ELR (cell line): ENCODE measurements around the gene TBX15.
"Not testable (repeated sequence)": the region's sequence is repeated elsewhere in the genome, so short reads cannot be mapped to it uniquely, and the experiment has no call there.

ENCODE experiments used
- DNase-seq: peaks from one replicate; pipeline ENCODE4 v3.0.0-alpha.2; 2015; ENCODE audit warnings: low read depth

The TBX15 gene

GRCh38 chr1:118958937-118959631 is 29.1 kb downstream of the TBX15 start:
- no peak for DNase-seq

DNA sequence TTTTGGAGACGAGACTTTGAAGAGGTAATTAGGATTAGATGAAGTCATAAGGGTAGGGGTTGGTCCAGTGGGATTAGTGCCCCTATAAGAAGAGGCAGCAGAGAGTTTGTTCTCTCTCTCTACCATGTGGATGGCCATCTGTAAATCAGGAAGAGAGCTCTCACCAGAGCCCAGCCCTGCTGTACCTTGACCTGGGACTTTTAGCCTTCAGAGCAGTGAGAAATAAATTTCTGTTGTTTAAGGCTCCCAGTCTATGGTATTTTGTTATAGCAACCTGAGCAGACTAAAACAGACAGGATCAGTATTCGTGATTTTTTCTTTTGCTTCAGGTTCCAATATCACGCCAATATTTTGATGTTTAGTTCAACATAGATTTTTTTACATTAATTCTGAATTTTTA is 30.0 kb downstream of the TBX15 start:
- no peak for DNase-seq

DNA sequence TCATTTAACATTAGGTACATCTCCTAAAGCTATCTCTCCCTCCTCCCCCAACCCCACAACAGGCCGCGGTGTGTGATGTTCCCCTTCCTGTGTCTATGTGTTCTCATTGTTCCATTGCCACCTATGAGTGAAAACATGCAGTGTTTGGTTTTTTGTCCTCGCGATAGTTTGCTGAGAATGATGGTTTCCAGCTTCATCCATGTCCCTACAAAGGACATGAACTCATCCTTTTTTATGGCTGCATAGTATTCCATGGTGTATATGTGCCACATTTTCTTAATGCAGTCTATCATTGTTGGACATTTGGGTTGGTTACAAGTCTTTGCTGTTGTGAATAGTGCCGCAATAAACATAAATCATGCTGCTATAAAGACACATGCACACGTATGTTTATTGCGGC is 30.6 kb downstream of the TBX15 start:
- DNase-seq: not testable (repeated sequence)

DNA sequence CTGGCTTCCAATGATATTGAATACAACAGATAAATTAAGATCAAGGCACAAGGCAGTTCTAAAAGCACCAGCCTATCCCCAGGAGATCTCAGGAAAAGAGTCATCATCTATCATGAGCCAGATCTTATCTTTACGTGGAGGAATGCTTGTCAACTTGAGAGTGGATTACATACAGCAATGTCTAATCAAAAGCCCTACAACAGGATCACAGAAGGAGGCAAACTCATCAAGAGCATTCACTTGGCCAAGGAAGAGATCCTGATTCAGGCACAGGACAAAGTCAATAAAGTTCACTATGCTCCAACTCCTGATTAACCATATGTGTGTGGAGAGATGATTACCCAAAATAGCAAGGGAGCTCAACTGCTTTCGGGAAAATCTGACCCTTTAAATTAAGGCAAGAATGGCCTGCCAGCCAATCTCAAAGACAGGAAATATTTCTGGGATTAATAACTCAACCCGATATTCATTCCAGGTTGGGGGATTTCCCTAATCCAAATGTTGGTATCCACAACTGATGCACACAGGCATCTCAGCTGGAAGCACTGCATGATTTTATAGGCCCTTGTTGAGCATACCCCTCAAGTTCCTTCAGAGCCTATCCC is 33.7 kb downstream of the TBX15 start:
- DNase-seq: peak; percentile 54

- no peak for DNase-seq
These were observed 36.7 kb downstream of the TBX15 start for GRCh38 chr1:118951270-118951936.

GRCh38 chr1:118949315-118949714 is 38.8 kb downstream of the TBX15 start:
- DNase-seq: no peak

DNA sequence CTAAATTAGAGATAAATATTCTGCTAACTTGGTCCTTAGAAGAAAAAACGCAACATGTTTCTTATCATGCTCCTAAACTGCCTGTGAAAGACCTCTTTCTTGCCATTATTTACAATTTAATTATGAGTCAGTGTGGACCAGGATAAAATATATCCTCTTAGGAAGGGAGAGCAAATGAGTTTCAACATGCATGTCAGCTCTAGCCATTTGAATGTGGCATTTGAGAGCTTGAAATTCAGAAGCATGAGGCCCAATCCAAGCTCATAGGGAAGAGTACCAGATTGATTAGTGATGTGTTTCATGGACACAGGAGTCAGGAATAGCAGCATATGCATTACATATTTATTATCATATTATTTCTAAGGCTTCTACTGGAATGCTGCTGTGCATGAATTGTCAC is 39.3 kb downstream of the TBX15 start:
- DNase-seq: peak; percentile 26

DNA sequence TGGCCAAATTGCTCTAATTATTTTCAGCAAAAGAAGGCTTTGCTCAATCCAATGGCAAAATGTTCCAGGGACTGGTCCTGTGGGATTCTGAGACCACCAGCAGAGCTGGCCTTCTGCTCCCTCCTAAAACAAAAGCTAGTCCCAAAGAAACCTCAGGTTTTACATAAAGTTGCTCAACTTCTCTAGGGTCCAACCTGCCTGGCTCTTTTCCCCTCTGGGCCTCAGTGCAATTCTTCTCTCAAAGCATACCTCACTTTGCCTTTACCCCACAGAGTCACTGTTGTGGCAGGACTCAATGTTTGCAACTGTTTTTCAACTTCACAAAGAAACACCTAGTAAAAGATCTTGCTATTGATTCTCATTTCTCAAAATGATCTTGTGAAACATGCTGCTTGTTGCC is 39.8 kb downstream of the TBX15 start:
- DNase-seq: no peak

DNA sequence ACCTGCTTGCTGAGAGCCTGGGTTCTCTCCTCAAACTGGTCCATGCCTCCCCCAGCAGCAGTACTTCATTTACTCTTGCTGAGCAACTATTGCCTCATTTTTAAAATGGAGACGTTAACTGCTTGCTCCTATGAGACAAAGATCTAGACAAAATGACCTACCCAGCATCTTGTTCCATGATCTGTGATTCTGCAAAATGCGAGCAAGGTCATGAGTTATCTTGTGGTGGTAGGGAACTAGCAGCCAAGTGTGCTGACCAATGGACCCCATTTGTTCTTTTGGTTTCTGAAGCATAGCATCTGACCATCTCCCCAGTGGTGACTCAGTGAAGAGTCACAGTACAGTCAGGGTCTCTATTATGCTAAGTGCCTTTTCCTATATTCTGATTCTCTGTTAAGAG is 40.4 kb downstream of the TBX15 start:
- DNase-seq: peak; percentile 92

- peak; percentile 53 for DNase-seq
These were observed 41.0 kb downstream of the TBX15 start for GRCh38 chr1:118947003-118947765.

- no peak for DNase-seq
These were observed 42.7 kb downstream of the TBX15 start for GRCh38 chr1:118945489-118945888.

DNA sequence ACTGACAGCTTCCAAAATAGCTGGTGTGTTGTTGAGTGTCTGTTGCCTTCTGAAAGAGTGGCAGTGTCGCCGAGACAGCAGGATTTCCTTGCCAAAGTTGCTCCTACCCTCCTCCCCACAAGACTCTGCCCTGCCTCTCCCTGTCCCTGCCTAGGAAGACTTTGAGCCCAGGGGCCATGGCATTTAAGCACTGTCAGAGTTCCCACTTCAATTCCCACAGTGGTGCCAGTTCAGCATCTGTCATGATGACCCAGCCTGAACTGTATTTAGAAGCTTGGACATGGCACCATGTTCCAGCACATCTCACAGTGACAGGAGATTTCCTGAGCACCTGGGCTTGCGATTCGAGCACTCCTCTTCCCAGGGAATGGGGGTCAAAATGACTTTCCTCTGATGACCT is 43.6 kb downstream of the TBX15 start:
- no peak for DNase-seq

GRCh38 chr1:118944133-118944532 is 44.0 kb downstream of the TBX15 start:
- DNase-seq: no peak

GRCh38 chr1:118940957-118941356 is 47.2 kb downstream of the TBX15 start:
- DNase-seq: no peak

- DNase-seq: no peak
These were observed 50.6 kb downstream of the TBX15 start for GRCh38 chr1:118937413-118938072.

GRCh38 chr1:118934706-118935105 is 53.4 kb downstream of the TBX15 start:
- DNase-seq: peak; percentile 13

DNA sequence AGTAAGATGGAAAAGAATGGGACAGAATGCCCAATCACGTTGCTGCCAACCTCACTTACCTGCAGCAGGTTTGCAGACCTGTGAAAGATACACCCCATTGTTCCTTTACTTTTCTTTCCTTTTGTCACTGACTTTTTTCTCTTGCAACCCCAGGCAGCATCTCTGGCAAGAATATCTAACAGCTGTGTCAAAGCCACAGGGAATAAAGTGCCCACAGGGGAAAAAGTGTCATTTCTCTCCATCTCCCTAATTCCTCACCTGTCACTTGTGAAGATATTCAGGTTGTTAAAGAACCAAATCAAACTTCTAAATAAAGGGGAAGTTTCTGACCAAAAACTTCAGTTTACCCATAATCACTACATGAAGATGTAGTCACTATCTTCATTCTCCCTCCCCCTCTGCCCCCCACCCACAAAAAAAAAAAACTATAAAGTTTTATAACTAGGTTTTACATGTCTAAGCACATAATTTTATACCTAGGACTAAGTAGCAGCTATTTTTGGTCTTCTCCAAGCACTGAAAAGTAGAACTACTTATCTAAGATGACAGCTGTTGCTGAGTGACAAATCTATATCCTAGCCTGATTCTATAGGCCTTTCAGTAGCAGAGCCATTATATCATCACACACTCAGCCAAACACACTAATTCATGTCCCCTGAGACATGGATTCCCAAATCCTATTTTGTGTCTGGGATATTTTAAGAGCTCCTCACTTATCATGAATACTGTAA is 54.9 kb downstream of the TBX15 start:
- no peak for DNase-seq

GRCh38 chr1:118931876-118932275 is 56.3 kb downstream of the TBX15 start:
- no peak for DNase-seq

GRCh38 chr1:118928739-118929554 is 59.2 kb downstream of the TBX15 start:
- DNase-seq: peak; percentile 44

- DNase-seq: no peak
These were observed 60.5 kb downstream of the TBX15 start for GRCh38 chr1:118927427-118928187.
